HUES48 (cell line): ENCODE data around the gene SYNE2.

Experiments
- H3K27ac ChIP-seq: one replicate; pipeline ENCODE4 v1.7.0; 2013; ENCODE audit warnings: low read depth, low read length, inconsistent platforms
- H3K27me3 ChIP-seq: 2 replicates; pipeline ENCODE4 v1.6.1; 2013; ENCODE audit warnings: mild to moderate bottlenecking, low read length; ENCODE audit not compliant: control insufficient read depth, insufficient read depth
- H3K36me3 ChIP-seq: 2 replicates; pipeline ENCODE4 v1.6.1; 2013; ENCODE audit warnings: low read length; ENCODE audit not compliant: control insufficient read depth, insufficient read depth
- H3K4me1 ChIP-seq: 2 replicates; pipeline ENCODE4 v1.6.1; 2013; ENCODE audit warnings: mild to moderate bottlenecking, low read length; ENCODE audit not compliant: control insufficient read depth, insufficient read depth
- H3K4me3 ChIP-seq: 2 replicates; pipeline ENCODE4 v1.5.1; 2013; ENCODE audit warnings: mild to moderate bottlenecking, low read depth, low read length
- H3K9ac ChIP-seq: 2 replicates; pipeline ENCODE4 v1.6.1; 2013; ENCODE audit warnings: mild to moderate bottlenecking, low read depth, low read length, moderate library complexity
- H3K9me3 ChIP-seq: 2 replicates; pipeline ENCODE4 v1.6.1; 2013; ENCODE audit warnings: low read length; ENCODE audit not compliant: control insufficient read depth, insufficient read depth

The SYNE2 gene

DNA sequence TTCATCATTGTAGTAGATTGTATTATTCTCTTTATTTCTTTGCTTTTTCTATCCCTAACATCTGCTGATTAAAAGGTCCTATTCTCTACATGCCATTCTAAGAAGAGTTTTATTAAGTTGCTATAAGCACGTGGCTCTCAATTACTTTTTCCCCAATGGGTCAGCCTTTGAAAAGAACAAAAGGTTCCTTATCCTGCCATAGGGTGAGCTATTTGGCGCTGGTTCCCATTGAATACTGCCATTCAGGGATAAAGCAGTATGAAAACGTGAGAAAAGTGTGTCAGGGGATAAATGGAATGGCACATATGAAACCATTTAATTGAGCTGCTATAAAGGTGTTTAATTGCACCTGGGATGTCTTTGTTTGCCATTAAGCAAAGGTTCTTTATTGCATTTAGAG, 80.9 kb downstream of the SYNE2 start:
- Histone ChIP-seq H3K9me3 (no peaks in the 10 kb centered on the region), H3K9ac (no peak overlapping the region), H3K4me1 (peaks cover 21% of the 10 kb centered on the region), H3K27me3 (no peaks in the 10 kb centered on the region), H3K4me3 (no peak overlapping the region), H3K36me3 (no peaks in the 10 kb centered on the region), H3K27ac (peak overlapping the region; percentile 5)

DNA sequence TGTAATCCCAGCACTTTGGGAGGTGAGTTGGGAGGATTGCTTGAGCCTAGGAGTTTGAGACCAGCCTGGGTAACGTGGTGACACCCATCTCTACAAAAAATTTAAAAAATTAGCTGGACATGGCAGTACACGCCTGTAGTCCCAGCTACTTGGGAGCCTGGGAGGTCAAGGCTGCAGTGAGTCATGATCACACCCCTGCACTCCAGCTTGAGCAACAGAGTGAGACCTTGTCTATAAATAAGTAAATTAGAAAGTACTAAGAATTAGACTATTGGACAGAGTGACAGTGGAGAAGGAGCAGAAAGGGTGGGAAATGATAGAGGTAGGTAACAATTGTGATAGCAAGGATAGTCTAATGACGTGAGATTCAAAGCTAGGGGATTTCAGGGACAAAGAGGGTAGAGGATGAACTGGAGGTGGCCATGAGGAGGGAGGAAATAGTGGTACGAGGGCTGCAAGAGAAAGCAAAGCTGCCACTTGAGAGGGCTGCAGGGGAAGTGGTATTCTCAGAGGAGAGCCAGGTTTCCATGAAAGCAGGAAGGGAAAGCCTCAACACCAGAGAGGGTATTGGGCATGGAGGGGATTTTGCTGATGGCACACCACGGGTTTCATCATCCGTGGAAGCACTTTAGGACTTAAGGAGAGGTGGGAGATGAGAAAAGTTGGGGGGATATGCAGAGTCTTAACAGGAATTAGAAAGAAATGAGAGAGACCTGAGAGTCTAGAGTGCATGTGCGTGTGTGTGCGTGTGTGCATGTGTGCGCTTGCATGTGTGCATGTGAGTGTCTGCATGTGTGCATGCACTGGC, 85.6 kb downstream of the SYNE2 start:
- Histone ChIP-seq H3K27me3 (no peaks in the 10 kb centered on the region), H3K36me3 (peaks cover 16% of the 10 kb centered on the region), H3K4me3 (no peak overlapping the region), H3K9ac (no peak overlapping the region), H3K9me3 (no peaks in the 10 kb centered on the region), H3K27ac (no peak overlapping the region), H3K4me1 (peaks cover 12% of the 10 kb centered on the region)

DNA sequence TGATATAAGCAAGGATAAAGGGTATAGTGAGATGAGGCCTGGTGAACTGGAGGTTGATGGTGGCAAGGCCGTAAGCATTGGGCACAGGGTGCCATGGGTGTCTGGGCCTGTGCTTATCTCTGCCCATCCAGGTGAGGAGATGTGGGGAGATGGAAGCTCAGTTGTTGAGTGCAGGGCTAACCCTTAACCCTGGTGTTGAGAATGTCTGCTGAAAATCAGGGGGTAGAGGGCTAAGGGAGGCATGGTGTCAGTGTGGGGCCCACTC, 86.1 kb downstream of the SYNE2 start:
- H3K4me3 ChIP-seq: no peak overlapping the region
- no peak overlapping the region for H3K9ac ChIP-seq
- H3K9me3 ChIP-seq: no peaks in the 10 kb centered on the region
- peaks cover 16% of the 10 kb centered on the region for H3K36me3 ChIP-seq
- peaks cover 7% of the 10 kb centered on the region for H3K4me1 ChIP-seq
- H3K27me3 ChIP-seq: no peaks in the 10 kb centered on the region
- no peak overlapping the region for H3K27ac ChIP-seq

DNA sequence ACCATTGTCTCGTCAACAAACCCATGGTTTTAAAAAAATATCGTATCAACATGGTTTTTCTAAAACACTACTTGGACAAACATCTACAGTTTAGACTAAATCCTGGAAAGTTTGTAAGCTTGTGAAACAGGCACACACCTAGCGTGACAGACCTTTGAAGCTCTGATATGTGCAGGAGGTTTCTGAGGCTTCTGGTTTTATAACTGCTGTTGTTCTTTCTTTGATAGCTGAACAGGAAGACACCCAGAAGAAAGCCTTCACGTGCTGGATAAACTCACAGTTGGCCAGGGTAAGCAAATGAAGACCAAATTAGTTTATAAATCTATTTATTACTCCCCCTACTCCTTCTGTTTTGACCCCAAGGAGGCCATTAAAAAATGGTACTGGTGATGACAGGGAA, 87.6 kb downstream of the SYNE2 start:
- no peak overlapping the region for H3K4me3 ChIP-seq
- no peak overlapping the region for H3K27ac ChIP-seq

DNA sequence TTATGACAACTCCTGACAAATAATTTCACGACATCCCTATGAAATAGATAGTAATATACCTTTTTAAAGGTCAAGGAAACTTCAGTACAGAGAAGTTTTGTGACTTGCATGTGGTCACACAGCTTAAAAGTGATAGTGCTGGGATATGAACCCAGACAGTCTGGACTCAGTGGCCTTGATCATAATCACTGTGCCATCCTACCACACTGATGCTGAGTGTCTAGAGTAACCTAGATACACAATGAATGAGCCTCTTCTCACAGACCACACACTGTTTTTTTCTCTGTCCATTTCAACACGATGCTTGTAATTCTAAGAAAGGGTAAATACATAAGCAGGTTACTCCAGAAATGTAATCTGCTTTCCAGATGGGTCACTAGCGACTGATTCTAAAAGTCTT, 88.2 kb downstream of the SYNE2 start:
- Histone ChIP-seq H3K9ac (no peak overlapping the region), H3K27me3 (no peaks in the 10 kb centered on the region), H3K4me3 (no peak overlapping the region), H3K4me1 (no peaks in the 10 kb centered on the region), H3K36me3 (peaks cover 16% of the 10 kb centered on the region), H3K9me3 (no peaks in the 10 kb centered on the region), H3K27ac (no peak overlapping the region)

More for the DNA sequence above, 87.6 kb downstream of the SYNE2 start:
- H3K9me3 ChIP-seq: no peaks in the 10 kb centered on the region
- H3K36me3 ChIP-seq: peaks cover 16% of the 10 kb centered on the region
- no peaks in the 10 kb centered on the region for H3K27me3 ChIP-seq
- H3K9ac ChIP-seq: no peak overlapping the region
- H3K4me1 ChIP-seq: no peaks in the 10 kb centered on the region

DNA sequence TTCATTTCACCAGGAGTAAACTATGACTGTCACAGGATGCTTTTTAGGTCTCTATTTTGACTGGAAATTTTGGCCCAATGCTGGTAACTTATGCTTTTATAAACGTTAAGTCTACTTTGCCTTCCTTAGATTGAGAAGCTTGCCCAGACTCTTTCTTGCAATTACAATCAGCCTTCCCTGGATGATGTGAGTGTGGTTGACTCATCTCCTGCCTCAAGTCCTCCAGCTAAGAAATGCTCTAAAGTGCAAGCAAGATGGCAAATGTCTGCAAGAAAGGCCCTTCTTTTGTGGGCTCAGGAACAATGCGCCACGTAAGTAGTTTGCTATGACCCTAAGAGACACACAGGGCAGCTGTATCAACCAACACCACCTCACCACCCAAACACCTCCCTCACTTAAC, 96.9 kb downstream of the SYNE2 start:
- Histone ChIP-seq H3K4me1 (peaks cover 22% of the 10 kb centered on the region), H3K27me3 (no peaks in the 10 kb centered on the region), H3K9me3 (no peaks in the 10 kb centered on the region), H3K4me3 (no peak overlapping the region), H3K9ac (no peak overlapping the region), H3K27ac (no peak overlapping the region), H3K36me3 (peaks cover 12% of the 10 kb centered on the region; the same call in 1 of the 2 replicates)

DNA sequence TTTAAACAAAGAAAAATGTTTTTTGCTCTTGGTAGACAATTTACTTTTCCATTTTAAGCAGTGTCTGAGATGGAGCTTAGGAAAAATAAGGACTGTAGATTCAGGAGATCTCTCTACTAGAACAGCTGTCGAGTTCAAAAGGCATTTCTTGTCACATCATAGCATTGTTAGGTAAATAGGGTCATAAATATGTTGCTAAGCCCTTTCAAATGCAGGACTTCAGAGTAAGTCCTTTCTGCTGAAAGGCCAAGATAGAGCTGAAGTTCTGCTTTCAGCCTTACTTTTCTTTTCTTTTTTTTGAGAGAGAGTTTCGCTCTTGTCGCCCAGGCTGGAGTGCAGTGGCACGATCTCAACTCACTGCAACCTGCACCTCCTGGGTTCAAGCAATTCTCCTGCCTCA, 98.2 kb downstream of the SYNE2 start:
- Histone ChIP-seq H3K27ac (peak overlapping the region; percentile 40), H3K4me3 (no peak overlapping the region), H3K36me3 (peaks cover 19% of the 10 kb centered on the region), H3K9me3 (no peaks in the 10 kb centered on the region), H3K4me1 (peaks cover 24% of the 10 kb centered on the region), H3K9ac (no peak overlapping the region), H3K27me3 (no peaks in the 10 kb centered on the region)

DNA sequence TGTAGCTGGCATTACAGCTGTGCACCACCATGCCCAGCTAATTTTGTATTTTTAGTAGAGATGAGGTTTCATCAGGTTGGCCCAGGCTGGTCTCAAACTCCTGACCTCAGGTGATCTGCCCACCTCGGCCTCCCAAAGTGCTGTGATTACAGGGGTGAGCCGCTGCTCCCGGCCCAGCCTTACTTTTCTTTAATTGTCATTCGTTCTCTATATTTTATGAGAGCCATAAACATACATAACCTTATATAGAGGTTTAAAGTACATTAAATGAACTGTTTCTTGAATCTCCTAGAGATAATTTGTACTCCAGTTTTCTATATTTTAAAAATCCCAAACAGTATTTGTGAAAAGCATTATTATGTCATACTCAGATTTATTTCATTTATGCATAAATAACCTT, 98.6 kb downstream of the SYNE2 start:
- Histone ChIP-seq H3K27ac (peak overlapping the region; percentile 40), H3K9ac (no peak overlapping the region), H3K9me3 (no peaks in the 10 kb centered on the region), H3K4me1 (peaks cover 24% of the 10 kb centered on the region), H3K27me3 (no peaks in the 10 kb centered on the region), H3K36me3 (peaks cover 23% of the 10 kb centered on the region), H3K4me3 (no peak overlapping the region)

DNA sequence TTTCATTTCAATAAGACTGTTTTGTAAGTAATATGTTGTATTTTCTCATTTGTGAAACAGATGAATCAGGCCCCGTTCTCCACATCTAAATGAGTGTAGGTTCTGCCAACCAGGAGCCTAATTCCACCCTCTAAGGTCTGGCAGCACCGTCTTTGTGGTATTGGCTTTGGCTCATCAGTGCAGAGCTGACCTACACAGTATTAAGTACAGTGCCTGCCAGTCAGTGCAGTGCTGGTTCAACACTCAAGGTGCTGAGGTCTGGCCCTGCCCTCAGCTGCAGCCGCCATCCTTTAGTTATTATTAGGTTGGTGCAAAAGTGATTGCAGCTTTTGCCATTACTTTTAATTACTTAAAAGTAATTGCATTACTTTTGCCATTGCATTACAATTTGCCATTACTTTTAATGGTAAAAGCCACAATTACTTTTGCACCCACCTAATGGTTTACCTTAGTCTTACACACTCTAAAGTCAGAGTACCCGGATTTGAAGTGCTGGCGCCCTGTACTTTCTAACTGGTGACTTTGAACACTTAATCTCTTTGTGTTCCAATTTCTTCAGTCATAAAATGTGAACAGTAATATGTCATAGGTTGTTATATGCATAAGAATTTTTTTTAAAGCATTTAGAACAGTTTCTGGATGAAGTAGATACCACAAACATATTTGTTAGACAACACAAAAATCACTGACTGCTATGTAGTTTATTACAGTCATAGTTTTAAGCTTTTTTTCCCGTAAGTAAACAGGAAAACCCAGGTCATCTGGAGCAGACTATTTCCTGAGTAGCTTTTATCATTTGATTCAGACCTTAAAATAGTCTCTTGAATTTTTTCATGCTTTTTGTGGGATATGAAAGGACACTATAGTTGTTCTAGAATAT, 99.5 kb downstream of the SYNE2 start:
- Histone ChIP-seq H3K27ac (no peak overlapping the region), H3K27me3 (no peaks in the 10 kb centered on the region), H3K4me1 (peaks cover 24% of the 10 kb centered on the region), H3K36me3 (peaks cover 27% of the 10 kb centered on the region), H3K9me3 (no peaks in the 10 kb centered on the region), H3K4me3 (no peak overlapping the region), H3K9ac (no peak overlapping the region)

DNA sequence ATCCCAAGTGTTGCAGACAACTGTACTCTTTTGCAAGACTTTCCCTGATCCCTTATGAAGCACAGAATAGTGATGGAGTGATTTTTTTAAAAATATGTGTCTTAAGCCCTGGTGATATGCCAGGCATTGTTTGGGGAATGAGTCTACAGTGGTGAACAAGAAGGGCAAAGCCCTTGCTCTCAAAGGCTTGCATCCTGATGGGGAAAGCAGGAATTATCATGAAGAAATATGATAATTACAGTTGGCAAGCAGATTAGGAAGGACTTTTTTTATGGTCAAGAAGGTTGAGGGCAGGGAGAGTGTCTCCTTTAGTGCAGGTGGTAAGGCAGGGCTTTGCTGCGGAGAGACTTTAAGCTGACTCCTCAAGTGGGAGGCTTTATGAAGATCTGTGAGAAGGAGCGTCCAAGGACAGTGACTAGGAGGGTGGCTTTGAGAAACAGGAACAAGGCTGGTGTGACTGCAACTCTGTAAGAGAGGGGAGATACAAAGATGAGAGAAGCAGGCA, 100.2 kb downstream of the SYNE2 start:
- H3K9me3 ChIP-seq: no peaks in the 10 kb centered on the region
- no peak overlapping the region for H3K9ac ChIP-seq
- peaks cover 24% of the 10 kb centered on the region for H3K4me1 ChIP-seq
- no peak overlapping the region for H3K4me3 ChIP-seq
- H3K27ac ChIP-seq: no peak overlapping the region
- H3K27me3 ChIP-seq: no peaks in the 10 kb centered on the region
- H3K36me3 ChIP-seq: peaks cover 27% of the 10 kb centered on the region

DNA sequence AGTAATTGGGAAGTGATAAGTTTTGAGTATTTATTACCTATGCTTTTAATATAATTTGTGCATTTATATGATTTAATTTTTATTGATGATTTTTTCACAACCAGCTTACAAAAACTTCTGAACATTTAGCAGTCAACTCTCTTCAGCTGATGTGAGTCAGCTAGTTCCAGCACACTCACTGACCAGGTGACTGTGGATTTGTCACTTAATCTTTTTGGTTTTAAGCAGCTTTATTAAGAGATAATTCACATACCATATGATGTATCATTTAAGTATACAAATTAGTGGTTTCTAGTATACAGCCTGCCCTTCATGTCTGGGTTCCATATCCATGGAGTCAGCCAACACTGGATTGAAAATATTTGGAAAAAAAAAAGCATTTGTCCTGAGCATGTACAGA, 103.5 kb downstream of the SYNE2 start:
- no peak overlapping the region for H3K4me3 ChIP-seq
- H3K27me3 ChIP-seq: no peaks in the 10 kb centered on the region
- H3K36me3 ChIP-seq: peaks cover 23% of the 10 kb centered on the region
- H3K27ac ChIP-seq: no peak overlapping the region
- no peaks in the 10 kb centered on the region for H3K9me3 ChIP-seq
- peaks cover 21% of the 10 kb centered on the region for H3K4me1 ChIP-seq
- H3K9ac ChIP-seq: no peak overlapping the region
